NCI-H1930 (cell line): ENCODE results near the gene ATP2B3.

Experiments used
- DNase-seq, 2 experiments: peaks; one replicate each; lab custom pipeline; 2025; lab: John Stamatoyannopoulos, UW

ATP2B3 gene

DNA sequence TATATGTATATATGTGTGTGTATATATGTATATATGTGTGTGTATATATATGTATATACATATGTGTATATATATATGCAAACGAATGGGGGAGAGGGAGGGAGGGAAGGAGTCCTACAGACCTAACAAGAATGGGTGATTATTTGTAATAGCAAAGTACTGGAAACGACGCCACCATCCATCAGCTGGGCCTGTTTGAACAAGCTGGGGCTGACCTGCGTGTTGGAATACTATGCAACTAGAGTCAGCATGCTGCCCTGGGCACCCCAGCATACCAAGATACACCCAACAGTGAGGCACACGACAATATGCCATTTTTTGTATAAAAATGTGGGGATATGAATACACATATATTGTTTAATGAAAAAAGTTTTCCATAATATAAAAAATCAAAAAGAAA, 103.1 kb downstream of the ATP2B3 start:
- DNase-seq: no peak

DNA sequence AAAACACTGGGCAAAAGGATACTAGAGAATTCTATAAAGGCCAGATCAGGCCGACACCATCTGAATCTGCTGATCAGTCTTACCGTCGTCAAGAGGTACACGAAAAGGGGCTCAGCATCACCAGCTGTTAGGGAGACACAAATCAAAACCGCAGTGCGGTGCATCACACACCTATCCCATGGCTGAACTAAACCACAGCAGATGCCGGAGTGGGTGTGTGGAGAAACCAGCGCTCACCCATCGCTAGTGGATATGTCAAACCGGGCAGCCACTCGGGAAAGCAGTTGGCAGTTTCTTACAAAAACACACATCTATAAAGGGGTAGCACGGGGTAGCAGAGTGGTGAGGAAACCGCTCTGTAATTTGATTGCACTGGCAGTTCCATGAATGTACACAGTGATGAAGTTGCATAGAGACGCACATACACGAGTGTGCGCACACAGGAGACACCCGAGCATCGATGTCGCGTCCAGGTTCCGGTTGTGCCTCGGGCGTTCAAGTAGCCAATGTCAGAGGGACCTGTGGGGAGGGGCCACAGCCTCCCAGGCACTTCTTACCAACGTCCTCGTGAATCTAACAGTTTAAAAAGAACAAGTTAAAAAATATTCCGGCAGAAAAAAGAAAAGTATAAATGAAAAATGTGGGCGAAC, 104.6 kb downstream of the ATP2B3 start:
- no peak for DNase-seq

DNA sequence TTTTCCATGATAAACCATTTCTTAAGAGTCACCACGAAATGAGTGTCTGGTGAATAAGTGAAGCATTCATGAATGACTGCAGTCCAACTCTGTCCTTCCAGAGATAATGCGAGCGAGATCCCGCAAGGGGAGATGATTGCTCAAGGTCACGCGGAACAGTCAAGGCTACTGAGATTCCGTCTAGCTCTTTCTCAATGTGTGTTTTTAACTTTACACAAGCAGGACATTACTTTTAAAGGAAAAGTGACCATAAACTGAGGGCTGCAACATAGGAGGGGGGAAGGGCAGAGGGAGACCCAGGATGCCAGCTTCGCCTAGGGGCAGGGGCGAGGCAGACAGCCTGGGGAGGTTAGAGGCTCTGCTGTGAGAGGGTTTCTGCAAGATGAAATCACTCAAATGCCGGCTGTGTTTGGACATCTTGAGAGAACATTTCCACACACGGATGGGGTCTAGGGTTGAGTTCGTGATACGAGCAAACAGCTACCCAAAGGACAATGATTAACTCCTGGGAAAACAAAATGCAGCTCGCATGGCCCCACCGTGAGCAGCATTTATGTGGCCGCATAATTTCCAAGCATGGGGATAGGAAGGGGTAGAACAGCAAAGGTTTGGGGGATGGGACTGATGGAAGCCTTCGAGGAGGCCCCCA, 105.3 kb downstream of the ATP2B3 start:
- no peak for DNase-seq

DNA sequence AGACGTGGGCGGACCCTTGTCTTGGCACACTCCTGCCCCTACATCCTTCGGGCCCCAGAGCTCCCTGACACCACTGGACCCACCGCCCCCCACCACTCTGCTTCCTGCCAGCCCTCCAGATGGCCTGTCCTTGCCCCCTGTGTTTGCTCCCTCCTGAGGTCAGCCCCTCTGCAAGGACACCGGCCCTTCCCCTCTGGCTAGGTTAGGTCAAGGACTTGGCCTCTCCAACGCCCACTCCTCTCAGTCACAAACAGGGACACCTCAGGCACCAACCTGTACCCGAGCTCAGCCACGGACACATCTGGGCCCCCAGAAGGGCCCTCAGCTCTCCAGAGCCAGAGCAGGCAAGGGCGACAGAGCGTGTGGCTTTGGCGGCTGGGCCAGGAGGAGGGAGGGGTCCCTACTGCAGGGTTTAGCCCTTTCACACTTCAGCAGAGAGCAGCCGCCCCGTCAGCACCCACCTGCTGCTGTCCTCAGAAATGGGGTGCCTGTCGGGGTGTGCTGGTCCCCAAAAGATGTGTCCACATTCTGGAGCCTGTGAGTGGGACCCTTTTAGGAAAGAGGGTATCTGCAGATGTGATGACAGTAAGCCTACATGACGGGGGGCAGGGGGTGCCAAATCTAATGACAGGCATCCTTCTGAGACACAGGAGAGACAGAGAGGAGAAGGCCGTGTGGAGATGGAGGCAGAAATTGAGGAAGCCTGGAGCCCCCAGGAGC, 106.0 kb downstream of the ATP2B3 start:
- no peak for DNase-seq

DNA sequence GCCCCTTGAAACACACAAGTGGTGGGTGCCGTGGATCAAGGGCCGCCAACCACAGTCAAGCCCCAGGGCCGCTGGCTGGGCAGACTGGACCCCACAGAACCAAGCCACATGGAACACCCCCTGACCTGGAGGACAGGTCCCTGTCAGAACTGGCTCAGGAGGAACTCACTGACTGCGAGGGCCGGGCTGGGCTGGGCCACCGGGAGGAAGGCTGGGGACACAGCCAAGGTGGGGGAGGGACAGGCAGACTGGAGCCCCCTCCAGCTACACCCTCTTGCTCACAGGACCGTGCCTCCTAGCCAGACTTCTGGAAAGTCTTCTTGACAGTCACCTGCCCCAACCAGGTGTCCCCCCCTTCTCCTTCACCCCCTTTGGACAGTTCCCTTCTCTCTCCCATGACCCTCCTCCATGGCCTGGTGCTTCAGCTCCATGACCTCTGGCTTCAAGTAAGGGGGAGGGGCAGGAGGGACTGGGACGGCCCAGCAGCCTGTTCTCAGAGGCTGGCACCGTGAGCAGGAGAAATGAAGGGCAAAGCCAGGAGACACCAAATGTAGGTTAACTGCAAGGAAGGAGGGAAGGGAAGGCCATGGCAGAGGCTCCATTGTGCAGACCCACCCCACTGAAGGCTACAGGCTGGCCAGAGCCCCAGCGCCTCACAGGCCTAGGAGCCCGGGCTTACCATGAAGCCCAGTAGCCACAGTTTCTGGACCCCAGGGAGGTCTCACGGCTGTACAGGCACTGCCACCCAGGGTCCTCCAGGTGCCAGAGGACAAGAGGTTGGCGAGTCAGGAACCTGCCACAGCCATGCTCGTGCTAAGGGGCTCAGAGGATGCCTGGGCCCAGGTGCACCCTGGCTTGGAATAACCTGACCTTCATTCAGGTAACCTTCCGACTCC, 107.0 kb downstream of the ATP2B3 start:
- DNase-seq: no peak

DNA sequence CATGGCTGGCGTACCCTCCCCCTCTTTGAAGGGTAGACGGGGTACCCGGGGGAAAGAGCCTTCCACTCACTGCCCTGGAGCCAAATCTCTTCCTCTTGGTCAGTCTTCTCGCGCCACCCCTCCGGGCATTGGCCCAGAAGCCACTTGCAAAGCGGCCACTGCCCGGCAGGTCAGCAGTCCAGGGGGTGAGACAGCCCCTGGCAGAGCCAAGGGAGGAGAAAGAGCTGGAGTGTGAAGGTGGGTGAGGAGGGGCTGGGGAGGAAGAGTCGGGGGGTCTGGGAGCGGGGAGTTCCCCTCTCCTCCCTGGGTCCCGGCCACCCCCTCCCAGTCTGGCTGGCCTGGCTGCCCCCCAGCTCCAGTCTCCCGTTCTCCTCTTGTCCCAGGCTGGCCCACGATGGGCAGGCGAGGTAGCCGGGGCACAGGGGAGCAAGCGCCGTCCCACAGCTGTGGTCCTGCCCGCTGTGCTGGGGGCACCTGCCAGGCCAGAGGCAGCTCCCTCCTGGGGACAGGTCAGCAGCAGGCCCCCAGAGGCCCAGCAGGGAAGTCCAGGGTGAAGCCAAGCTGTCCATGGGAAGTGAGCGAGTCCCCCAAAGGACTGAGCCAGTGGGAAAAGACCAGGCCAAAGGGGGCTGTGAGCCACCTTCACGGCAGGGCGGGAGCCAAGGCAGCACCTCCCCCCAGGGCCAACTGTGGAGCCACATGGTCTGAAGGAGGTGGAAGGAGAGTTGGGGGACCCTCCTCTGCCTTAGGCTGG, 108.0 kb downstream of the ATP2B3 start:
- DNase-seq: no peak

DNA sequence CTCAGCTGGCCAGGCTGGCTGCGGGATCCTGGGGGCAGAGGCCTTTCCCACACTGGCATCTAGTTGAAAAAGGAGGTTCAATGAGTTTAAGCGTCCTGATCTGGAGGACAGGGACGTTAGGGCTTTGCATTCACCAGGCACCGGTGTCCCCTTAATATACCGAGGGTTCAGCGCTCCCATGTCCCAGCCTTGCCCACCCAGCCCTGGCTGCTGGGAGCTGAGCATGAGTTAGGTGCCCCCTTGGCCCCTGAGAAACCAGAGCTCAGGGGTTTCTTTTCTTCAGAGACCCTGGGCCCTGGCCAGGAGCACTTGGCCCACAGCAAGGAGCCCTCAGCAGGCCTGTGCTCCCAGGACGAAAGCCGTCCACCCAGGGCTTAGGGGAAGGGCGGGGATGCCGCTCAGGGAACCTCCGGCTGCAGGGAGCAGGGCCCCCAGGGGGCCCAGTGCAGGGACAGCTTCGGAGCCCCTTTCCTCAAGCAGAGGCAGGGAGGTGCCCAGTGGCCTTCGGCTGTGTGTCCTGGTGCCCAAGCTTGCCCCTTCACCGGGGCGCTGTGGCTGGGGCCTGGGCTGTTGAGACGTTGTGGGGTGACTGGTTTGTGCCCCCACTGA, 108.7 kb downstream of the ATP2B3 start:
- DNase-seq: no peak

DNA sequence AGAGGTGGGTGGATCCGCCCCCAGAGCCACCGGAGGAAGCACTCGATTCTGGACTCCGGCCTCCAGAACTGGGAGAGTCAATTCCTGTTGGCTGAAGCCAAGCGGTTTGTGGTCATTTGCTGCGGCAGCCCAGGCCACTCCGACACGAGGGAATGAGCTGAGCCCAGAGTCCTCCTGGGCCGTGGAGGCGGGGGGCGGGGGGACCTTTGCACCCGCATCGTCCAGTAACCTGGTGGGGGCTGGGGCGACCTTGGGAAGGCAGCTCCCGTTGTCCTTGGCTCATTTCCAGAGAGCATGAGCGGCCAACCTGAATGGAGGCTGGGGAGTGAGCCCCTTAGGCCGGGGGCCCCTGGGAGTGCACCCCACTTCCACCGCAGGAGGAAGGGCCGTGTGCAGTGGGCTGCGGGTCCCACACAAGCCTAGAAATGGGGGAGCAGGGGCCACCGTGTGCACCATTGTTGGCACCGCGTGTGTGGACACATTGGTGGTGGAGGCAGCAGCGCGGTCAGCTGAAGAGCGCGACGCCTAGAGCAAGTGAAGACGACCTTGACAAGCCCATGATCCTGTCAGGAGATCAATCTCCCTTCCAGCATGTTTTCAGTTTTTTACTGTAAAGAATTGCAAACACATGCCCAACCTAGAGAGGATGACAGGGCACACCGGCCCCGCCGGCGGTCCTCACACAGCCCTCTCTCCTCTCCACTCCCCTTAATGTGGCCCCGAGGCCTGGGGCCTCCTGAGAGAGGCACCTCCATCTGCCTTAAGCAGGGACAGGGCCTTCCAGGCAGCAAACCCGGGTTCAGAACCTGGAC, 109.6 kb downstream of the ATP2B3 start:
- DNase-seq: no peak

DNA sequence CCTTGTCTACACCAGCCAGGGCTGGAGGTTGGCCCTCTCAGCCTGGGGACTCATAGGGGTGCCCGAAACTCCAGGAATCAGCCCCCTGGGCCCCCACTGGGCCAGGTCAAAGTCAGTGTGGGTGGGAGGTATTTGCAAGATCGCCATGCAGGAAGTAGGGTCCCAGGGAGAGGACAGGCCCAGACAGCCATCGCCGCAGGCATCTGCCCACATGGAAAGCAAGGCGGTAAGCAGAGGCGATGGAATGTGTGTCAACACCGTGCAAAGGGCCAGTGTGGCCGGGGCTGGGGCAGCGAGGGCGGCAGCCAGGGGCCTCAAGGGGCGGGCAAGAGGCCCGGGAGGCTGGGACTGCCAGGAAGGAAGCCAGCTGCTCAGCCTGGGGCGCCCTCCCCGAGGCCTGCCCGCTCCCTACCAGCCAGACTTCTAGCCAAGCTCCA, 110.3 kb downstream of the ATP2B3 start:
- DNase-seq: no peak

DNA sequence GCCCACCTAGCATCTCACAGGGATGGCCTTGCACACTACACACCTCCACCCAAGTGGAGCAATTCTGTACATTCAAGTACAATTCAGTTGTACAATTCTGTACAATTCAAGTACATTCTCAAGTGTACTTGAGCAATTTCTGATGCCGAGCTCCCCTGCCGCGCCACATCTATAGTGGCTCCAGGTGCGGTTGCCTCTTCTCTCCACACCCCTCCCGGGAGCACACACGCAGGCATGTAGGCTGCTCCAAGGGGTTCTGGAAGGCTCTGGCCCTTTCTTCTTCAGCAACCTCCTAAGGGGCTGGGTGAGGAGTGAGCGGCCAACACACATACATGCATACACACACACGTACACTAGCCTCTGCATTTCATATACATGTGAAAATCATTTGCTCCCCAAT, 110.7 kb downstream of the ATP2B3 start:
- DNase-seq: no peak

DNA sequence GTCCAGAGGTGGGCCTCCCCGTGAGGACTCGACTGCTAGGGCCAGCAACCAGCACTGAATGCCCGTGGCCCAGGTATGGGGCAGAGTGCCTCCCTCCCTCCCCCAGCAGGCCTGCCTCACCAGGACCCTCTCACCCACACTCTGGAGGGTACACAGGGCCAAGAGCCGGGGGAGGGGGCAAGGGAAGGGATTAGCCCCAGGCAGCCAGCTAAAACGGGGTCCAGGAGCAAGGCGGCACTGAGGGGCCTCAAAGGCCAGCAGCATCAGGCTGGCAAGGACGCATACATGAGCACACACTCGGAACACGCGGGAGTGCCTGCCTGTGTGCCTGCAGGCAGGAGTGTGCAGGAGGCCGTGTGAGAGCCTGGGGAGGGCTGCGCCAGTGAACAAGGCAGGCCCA, 111.2 kb downstream of the ATP2B3 start:
- no peak for DNase-seq

DNA sequence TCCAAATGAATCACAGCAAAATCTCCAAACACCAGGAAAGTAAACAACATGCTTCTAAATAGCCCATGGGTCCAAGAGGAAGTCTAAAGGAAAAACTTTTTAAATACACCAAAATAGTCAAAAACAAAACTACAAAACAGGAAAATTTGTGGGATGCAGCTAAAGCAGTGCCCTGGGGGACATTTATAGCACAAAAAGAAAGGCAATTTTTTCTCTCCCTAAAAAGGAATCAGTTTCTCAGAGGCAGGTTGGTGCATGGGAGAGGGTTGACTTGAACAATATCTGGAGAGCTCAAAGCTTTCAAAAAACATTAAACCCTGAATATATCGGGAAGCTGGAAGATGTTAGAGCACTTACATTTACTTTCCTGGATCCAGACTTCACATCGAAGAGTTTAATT, 113.9 kb downstream of the ATP2B3 start:
- no peak for DNase-seq

DNA sequence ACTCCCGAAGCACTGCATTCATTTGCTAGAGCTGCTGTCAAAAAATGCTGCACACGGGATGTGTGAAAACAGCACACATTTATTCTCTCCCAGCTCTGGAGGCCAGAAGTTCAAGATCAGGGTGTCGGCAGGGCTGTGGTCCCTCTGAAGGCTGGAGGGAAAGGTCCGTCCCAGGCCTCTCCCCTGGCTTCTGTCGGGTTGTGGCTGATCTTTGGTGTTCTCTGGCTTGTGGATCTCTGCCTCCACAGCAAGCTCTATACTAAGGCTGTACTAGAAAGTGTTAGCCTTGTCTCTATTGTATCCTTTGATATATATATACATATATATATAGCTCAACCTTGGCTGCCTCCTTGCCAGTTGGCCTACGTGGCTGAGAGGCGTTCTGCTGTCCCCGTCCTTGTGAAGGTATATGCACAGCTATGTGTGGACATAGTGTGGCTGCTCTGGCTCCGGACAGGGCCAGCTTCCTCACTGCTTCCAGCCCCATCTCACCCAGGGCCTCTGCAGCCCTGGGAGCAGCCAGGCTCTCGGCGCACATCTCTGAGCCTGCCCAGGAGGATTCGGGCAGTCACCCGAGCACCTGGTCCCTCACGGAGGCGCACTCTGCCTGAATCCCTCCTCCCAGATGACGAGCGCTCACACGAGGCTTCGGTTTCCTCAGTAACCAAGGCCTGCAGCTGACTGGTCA, 114.6 kb downstream of the ATP2B3 start:
- DNase-seq: no peak
